GM18498 (cell line): ENCODE measurements around the gene SLC38A3.
"Not testable (repeated sequence)": the region's sequence is repeated elsewhere in the genome, so short reads cannot be mapped to it uniquely, and the experiment has no call there.

Source experiments
- ATAC-seq: cut with Tn5 transposase; IDR thresholded peaks from one replicate; pipeline ENCODE4 v1.9.1; 2021; ENCODE audit warnings: mild to moderate bottlenecking, moderate library complexity; ENCODE audit not compliant: unreplicated experiment

The SLC38A3 gene

DNA sequence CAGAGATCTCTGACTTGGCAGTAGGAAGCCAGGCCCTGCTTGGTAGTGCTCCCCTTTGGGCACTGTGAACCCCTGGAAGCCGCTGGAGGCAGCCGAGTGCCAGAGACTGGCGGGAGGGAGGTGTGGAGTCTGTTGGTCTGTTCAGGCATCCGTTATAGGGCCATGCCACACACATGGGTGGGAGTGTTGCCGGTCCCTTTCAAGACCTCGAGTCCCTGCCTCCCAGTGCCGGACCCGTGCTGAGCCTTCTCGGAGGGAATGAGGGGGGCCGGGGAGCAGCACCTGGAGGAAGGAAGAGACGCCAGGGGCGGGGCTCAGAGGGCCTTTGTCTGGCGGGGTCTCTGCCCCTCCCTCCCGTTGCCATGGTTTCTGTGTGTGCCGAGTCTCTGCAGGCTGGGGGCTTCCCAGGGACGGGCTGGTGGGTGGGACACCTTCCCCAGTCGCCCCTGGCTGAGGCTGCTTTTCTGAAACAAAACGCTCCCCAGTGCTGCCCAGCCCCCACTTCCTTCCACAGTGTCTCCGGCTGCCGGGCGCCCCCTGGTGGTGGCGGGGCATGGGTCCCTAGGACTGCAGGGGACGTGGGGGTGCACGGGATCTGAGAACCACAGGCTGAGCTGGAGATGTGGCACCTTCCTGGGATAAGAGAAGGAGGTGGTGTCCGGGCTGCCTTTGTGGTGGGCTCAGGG, 40.9 kb downstream of the SLC38A3 start:
- ATAC-seq: peak; percentile 68

- peak; percentile 52 for ATAC-seq
These were observed 41.5 kb downstream of the SLC38A3 start for GRCh38 chr3:50246517-50246954.

DNA sequence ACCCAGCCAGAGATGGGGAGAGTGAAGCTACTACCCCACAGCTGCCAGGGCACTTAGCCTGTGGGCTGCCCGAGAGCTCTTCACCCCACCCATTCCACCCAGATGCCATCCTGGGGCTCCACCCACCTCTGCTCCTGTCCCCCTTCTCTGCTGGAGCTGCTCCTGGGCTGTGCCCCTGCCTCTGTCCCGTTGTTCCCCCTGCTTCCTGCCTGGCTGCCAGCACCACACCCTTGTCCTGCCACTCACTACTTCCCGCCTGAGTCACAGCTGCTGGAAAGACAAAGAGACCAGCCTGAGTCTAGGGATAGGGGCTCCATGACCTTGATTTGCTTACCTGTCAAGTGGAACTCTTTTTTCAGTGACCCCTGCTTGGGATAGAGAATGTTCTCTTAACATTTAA, 43.3 kb downstream of the SLC38A3 start:
- no peak for ATAC-seq

DNA sequence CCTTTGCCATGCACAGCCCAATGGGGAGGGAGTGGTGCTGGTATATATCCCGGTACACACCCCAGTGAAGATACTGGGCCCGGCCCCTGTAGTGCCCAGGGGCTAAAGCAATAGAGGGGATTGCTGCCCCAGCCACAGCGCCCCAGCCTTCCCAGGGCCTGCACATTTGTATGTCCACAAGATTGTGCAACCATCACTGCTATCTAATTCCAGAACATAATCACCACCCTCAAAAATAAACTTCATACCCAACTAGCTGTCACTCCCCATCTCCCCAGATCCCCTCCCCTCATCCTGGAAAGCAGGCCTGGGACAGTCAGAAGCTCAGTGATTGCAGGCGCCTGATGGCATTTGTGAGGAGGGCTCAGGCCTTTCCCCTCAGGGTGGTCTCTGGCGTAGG, 44.4 kb downstream of the SLC38A3 start:
- no peak for ATAC-seq

DNA sequence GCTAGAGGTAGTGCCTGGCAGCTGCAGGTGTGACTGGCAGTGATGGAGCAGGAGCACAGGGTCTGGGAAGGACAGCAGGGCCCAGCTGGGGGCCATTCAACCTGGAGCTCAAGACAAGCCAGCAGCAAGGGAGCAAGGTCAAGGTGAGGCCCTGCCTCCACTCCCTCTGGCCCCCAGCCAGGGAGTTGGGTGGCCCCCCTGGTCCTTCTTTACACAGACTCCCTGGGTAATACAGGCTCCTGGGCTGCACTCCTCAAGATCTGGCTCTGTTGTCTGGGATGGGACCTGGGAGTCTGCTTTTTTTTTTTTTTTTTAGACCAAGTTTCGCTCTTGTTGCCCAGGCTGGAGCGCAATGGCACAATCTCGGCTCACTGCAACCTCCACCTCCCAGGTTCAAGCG, 45.4 kb downstream of the SLC38A3 start:
- no peak for ATAC-seq

DNA sequence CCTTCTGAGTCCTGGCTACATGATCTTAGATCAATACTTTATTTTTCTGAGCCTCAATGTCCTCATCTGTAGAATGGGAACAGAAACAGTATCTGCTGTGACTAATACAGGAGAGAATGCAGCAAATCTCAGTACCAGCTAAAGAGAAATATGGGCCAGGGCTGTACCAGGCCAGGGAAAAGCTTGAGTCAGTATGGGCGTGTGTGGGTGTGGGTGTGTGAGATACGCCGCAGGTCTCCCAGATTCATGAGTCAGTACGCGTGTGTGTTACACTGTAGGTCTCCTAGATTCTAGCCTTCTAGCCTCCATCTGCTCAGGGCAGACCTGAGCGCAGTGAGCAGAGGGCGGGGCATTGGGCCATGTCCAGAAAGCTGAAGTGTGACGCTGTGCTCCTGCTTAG, 46.1 kb downstream of the SLC38A3 start:
- no peak for ATAC-seq

- ATAC-seq: no peak
These were observed 49.6 kb downstream of the SLC38A3 start for GRCh38 chr3:50254577-50255250.

- ATAC-seq: no peak
These were observed 50.2 kb downstream of the SLC38A3 start for GRCh38 chr3:50255251-50255615.

- ATAC-seq: no peak
These were observed 52.2 kb downstream of the SLC38A3 start for GRCh38 chr3:50256978-50257890.

DNA sequence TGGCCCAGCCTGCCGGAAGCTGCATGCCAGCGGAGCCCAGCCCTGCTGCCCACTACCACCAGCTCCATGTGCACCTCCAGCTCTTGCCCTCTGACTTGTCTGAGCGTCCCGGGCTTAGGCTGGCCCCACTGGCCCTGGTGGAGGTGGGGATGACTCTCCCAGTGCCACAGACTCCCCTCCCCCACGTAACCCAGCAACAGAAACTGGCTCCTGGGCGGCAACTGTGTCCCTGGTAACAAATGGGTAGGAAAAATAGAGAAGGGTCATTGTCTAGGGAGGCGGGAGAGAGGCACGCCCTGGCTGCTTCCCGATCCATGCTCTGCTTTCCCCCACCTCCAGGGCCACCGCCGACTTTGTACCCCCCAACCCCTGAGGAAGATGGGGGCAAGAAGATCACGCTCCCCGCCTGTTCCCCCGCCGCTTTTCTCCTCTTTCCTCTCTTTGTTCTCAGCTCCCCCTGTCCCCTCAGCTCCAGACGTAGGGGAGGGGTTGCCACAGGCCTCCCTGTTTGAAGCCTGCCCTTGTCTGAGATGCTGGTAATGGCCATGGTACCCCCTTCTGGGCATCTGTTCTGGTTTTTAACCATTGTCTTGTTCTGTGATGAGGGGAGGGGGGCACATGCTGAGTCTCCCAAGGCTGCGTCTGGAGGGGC, 53.1 kb downstream of the SLC38A3 start:
- ATAC-seq: no peak

DNA sequence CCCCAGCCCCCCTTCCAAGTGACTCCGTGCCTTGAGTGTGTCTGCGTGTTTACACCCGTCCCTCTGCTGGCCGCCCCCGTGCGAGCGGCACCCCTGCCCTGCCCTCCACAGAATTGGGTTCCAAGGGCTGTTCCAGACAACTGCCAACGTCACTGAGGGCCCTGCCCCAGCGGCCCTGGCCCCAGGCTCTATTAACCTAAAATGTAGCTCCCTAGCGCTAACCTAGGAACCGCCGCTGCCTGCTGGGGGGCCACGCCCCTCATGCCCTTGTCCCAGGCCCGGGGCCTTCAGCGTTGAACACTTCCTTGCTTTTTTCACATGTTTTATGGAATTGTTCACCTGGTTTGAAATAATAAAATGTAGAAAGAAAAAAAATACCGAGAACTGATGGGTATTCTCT, 53.9 kb downstream of the SLC38A3 start:
- no peak for ATAC-seq

DNA sequence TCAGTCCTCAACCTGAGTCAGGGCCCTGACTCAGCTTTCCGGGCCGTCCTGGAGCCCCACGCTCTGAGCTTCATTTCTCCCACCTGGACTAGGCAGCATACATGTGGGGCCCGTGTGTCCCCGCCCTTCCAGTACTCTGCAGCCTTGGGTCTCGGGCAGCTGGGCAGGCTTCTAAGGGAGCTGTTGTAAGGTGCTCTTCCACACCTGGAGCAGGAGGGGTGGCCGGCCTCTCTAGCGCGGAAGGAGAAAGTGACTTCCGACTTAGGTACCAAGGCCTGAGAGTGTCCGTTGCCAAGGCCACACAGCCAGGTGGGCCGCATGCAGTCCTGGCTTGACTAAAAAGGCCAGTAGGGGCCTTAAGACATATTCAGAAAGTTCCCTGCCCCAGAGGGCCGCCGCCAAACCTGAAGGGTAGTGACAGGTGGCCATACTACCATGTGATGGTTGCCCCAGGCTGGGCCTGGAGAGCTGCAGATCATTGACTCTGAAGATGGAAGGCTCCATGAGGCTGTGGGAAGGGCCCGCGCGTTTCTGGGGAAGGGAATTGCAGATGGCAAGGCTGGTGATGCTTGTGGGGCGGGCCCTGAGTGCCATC, 54.5 kb downstream of the SLC38A3 start:
- peak; percentile 25 for ATAC-seq

DNA sequence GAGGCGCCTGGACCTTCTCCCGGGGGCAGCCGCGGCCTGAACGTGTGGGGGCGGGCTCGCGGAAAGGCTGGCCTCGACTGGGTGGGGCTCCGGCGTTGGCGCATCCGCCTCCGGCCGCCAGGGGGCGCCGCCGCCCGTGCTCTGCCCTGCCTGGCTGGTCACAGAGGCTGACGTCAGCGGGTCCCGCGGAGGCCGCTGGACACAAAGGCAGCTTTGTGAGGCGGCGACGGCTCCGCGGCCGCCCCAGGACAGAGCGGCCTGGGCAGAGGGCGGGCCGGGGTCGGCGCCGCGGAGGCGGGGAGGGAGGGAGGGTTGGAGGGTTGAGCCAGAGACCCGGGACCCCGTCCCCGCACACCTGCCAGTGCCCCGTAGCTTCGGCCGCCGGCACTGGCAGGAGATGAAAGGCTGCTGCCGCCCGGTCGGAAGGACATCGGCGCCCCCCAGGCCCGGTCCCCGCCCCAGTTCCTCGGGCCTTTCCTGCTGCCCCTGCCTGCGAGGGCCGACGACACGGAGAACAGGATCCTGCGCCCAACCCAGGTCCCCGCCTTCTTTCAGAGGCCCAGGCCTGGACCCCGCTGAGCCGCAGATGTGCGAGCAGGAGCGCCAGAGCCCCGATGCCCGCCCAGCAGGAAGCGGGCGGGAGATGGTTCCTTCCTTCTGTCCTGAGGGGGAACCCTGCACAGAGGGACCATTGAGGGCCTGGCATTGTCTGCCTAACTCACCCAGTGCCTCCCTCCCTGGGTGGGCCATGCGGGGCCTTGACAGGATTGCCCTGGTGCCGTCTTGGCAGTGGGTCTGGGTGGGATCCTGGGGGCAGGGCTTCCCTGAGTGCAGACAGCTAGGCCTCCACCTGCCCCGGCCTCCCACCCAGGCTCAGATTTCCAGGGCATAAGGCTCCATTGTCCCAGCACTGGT, 55.2 kb downstream of the SLC38A3 start:
- ATAC-seq: peak; percentile 89

- no peak for ATAC-seq
These were observed 55.9 kb downstream of the SLC38A3 start for GRCh38 chr3:50260942-50261441.

GRCh38 chr3:50261505-50261904, 56.4 kb downstream of the SLC38A3 start:
- no peak for ATAC-seq

- ATAC-seq: not testable (repeated sequence)
These were observed 57.1 kb downstream of the SLC38A3 start for GRCh38 chr3:50262200-50262599.

DNA sequence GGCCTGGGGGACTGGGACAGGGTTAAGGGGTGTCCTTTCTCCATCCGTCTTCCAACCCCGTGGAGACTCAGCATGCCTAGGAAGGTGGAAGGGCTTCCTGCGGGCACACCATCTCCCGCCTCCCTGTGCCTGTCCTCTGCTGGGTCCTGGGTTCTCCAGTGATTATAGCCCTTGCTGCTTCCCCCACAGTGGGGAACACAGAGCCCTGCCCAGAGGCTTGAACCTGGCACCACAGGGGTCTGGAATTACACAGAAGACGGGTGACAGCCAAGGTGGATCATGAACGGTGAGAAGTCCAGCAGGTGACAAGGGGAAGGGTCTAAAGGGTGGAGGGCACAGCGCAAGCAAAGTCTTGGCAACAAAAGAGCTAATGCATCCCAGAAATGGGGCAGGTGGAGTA, 57.7 kb downstream of the SLC38A3 start:
- ATAC-seq: no peak

DNA sequence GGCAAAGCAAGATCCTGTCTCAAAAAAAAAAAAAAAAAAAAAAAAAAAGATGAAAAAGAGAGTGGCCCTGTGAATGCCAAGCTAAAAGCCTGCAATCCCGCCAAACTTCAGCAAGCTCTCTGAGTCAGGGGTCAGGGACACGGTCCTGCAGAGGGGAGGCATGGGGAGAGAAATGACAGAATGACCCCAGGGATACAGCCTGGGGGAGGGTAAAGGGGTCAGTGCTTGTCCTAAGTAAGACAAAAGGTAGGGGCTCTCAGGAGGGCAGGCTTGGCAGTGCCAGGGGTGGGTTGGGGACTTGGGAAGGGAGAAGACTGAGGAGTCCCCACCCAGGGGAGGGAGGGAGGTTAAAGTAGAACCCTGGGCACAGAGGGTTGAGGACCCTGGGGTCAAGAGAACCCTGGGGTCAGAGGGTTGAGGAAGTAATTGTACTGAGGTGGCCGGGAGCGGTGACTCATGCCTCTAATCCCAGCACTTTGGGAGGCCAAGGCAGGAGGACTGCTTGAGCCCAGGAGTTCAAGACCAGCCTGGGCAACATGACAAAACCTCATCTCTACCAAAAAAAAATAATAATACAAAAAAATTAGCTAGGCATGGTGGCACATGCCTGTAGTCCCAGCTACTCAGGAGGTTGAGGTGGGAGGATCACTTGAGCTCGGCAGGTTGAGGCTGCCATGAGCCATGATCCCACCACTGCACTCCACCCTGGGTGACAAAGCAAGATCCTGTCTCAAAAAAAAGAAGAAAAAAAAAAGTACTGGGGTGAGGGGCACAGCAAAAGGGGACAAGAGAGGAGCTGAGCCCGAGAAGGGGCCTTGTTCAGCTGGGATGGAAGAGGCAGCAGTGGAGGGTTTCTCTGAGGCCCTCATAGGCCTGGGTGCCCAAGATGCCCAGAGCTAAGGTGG, 58.7 kb downstream of the SLC38A3 start:
- ATAC-seq: no peak
